Stomach (tissue), 9 donors: ENCODE measurements around the gene RIN3. TPM values are rescaled to one million over a fixed set of nuclear protein-coding genes. Genes with fewer than 3 reads are reported as not detected.

Experiments
- DNase-seq, 2 donors: peaks; one replicate each; pipeline versions ENCODE4 v3.0.0 to v3.0.0-alpha.2; 2013 to 2019
- H3K27ac ChIP-seq, 5 donors: fragments of 200-600 bp in 4 of 5; sonication (generic) in 4 of 5; one replicate each; pipeline ENCODE4 v1.5.1; 2013 to 2019; ENCODE audit warnings: mild to moderate bottlenecking in 1 of 5, moderate library complexity in 1 of 5
- H3K27me3 ChIP-seq, 3 donors: fragments of 200-600 bp; sonication (generic); one replicate each; pipeline ENCODE4 v1.5.1; 2017 to 2019; ENCODE audit warnings: mixed run types in 1 of 3
- H3K36me3 ChIP-seq, 4 donors: fragments of 200-600 bp; sonication (generic); 1 replicate in 3 of 4; 2 replicates in 1 of 4; pipeline ENCODE4 v1.5.1; 2016 to 2019
- H3K4me1 ChIP-seq, 4 donors: fragments of 200-600 bp; sonication (generic); one replicate each; pipeline ENCODE4 v1.5.1; 2016 to 2019
- H3K4me3 ChIP-seq, 4 donors: fragments of 200-600 bp; sonication (generic) in 3 of 4; one replicate each; pipeline ENCODE4 v1.5.1; 2016 to 2019; ENCODE audit warnings: mild to moderate bottlenecking in 1 of 4
- H3K9me3 ChIP-seq, 4 donors: fragments of 200-600 bp; sonication (generic); one replicate each; pipeline ENCODE4 v1.5.1; 2016 to 2019
- EP300 ChIP-seq: sonication (generic); formaldehyde crosslinking; IDR thresholded peaks from one replicate; pipeline ENCODE4 v1.6.1; 2017; ENCODE audit warnings: antibody characterized with exemption
- POLR2A ChIP-seq, 4 donors: fragments of 450-650 bp; IDR thresholded peaks; one replicate each; pipeline ENCODE4 v1.6.1; 2016; ENCODE audit warnings: antibody characterized with exemption in 4 of 4, control low read depth in 2 of 4, mild to moderate bottlenecking in 1 of 4, moderate library complexity in 1 of 4
- POLR2AphosphoS5 ChIP-seq, 3 donors: sonication (generic); formaldehyde crosslinking; IDR thresholded peaks; one replicate each; pipeline ENCODE4 v1.6.1; 2016; ENCODE audit warnings: antibody characterized with exemption in 3 of 3
- WGBS, 5 donors: extraction: QIAGEN DNeasy Blood & Tissue Kit in 3 of 5; methylation state at CpG; one replicate each; pipeline versions ENCODE4 v1.1.5 to v1.1.7; 2013 to 2018; 5-methylcytosine and 5-hydroxymethylcytosine counted together
- intact Hi-C: fragments of 100-400 bp; cut with DNase I; formaldehyde crosslinking; loops from one replicate; pipeline ENCODE4 v1.15.1; 2023; ENCODE audit warnings: low total_unique reads
- polyA plus RNA-seq, 3 donors: library from polyadenylated mRNA; stranded (reverse); fragments of 200-250 nt; gene quantifications; one replicate each; pipeline ENCODE4 v1.2.3, GENCODE V29; 2013
- total RNA-seq, 5 donors: library from RNA; depleted of rRNA; stranded (reverse); fragments of >200 nt; gene quantifications; one replicate each; pipeline versions ENCODE4 v1.1.0 to v1.2.3, GENCODE V29; 2014 to 2016
- TF ChIP-seq, protein P1 (sequence below), 7 experiments: fragments of 450-650 bp in 4 of 7; fragments of 200-600 bp in 3 of 7; sonication (generic) in 3 of 7; IDR thresholded peaks; one replicate each; pipeline ENCODE4 v1.5.1; 2016 to 2019; ENCODE audit warnings: antibody characterized with exemption in 7 of 7, control low read depth in 2 of 7, mild to moderate bottlenecking in 1 of 7
- donor health status: healthy with polysubstance abuse.
- donor health status: Bipolar disorder and iron deficiency.
- donor health status: healthy.

RIN3 gene
- total and polyA plus RNA-seq, 8 donors = 5.0 to 47.8 (median 8.0) TPM

DNA sequence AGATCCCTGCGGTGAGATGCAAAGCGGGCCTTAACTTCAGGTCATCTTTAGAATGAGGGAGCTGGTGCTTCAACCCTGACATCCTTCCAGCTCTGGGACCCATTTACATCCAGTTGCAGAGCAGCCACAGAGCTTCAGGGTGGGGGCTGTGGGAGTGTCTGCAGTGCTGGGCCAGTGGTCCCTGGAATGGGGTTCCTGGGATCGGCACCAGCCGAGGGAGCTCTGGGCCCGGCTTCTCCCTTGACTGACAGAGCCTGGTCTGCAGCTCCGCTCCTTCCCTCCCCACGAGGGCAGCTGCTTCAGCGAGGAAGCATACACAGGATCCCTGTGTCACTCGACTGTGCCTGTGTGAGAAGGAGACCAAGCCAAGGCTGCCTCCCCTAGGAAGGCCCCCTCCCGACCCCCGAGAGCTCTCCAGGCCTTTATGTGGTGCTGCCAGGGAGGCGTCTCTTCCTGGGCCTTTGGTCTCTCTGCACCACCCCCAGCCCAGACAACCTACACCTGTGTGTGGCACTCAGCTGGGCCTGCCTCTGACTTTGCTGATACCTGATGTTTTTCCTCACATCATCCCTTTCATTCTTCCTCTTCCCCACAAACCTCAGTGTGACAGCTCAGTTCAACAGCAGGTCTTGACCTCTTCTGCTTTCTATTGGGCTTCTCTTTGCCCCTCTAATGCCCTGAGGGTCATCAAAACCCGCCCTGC is 48.1 kb upstream of the RIN3 start:
- Histone ChIP-seq H3K4me3 (no peak overlapping the region), H3K27me3 (peaks cover 0 to 11% (median 0%) of the 10 kb centered on the region in 3 donors), H3K9me3 (peaks cover 0 to 15% (median 11%) of the 10 kb centered on the region in 4 donors), H3K36me3 (no peaks in the 10 kb centered on the region), H3K4me1 (peaks cover 0 to 13% (median 0%) of the 10 kb centered on the region in 4 donors), H3K27ac (peak overlapping the region in 1 of 5 donors; percentile 30)
- intact Hi-C loops = no loop called here
- 63 to 76% (median 72%) methylated on average over 12 to 13 of the region's 13 CpGs for WGBS, 5 donors
- no peak for TF ChIP-seq POLR2AphosphoS5 (IDR thresholded peaks at IDR 0.05)
- TF ChIP-seq, protein P1, sequence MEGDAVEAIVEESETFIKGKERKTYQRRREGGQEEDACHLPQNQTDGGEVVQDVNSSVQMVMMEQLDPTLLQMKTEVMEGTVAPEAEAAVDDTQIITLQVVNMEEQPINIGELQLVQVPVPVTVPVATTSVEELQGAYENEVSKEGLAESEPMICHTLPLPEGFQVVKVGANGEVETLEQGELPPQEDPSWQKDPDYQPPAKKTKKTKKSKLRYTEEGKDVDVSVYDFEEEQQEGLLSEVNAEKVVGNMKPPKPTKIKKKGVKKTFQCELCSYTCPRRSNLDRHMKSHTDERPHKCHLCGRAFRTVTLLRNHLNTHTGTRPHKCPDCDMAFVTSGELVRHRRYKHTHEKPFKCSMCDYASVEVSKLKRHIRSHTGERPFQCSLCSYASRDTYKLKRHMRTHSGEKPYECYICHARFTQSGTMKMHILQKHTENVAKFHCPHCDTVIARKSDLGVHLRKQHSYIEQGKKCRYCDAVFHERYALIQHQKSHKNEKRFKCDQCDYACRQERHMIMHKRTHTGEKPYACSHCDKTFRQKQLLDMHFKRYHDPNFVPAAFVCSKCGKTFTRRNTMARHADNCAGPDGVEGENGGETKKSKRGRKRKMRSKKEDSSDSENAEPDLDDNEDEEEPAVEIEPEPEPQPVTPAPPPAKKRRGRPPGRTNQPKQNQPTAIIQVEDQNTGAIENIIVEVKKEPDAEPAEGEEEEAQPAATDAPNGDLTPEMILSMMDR (IDR thresholded peaks at IDR 0.05) = no peak
- TF ChIP-seq POLR2A (IDR thresholded peaks at IDR 0.05) = no peak
- no peak for TF ChIP-seq EP300
- DNase-seq = no peak

DNA sequence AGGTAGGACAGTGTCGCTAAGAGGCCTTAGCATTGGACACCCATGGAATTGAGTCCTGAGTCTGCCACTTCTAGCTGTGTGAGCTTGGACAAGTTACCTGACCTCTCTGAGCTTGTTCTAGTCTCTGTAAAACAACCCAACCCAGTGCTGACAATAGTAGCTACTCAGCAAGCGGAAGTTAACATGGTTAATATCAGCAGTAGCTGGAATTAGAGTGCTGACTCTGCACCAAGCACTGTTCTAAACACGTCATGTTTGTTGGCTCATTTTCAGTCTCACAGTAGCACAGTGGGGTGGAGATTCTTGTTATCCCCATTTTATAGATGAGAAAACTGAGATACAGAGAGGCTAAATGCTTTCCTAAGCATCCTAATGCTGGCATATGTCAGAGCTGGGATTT is 47.5 kb upstream of the RIN3 start:
- Histone ChIP-seq H3K4me3 (no peak overlapping the region), H3K27me3 (peaks cover 0 to 7% (median 0%) of the 10 kb centered on the region in 3 donors), H3K27ac (peak overlapping the region in 1 of 5 donors; percentile 30), H3K9me3 (peaks cover 0 to 15% (median 11%) of the 10 kb centered on the region in 4 donors), H3K36me3 (no peaks in the 10 kb centered on the region), H3K4me1 (peaks cover 0 to 8% (median 0%) of the 10 kb centered on the region in 4 donors)
- TF ChIP-seq, protein P1 (IDR thresholded peaks at IDR 0.05) = no peak
- TF ChIP-seq POLR2AphosphoS5 (IDR thresholded peaks at IDR 0.05) (no peak), POLR2A (IDR thresholded peaks at IDR 0.05) (no peak), EP300 (no peak)
- DNase-seq = no peak
- 44 to 86% (median 74%) methylated on average over 3 of the region's 3 CpGs for WGBS, 5 donors
- intact Hi-C loops = no loop called here

DNA sequence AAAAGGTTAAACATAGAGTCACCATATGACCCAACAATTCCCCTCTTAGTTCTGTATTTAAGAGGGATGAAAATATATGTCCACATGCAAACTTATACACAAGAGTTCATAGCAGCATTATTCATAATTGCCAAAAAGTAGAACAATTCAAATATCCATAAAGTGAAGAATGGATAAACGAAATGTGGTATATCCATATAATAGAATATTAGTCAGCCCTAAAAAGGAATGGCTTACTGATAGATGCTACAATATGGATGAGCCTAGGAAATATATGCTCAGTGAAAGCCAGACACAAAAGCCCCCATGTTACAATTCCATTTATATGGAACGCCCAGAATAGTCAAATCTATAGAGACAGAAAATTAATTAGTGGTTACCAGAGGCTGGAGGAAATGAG is 44.1 kb upstream of the RIN3 start:
- no peak for TF ChIP-seq EP300
- TF ChIP-seq POLR2A (IDR thresholded peaks at IDR 0.05) = no peak
- no peak for TF ChIP-seq POLR2AphosphoS5 (IDR thresholded peaks at IDR 0.05)
- TF ChIP-seq, protein P1 (IDR thresholded peaks at IDR 0.05) = no peak
- Histone ChIP-seq H3K36me3 (no peaks in the 10 kb centered on the region), H3K9me3 (peaks cover 0 to 15% (median 11%) of the 10 kb centered on the region in 4 donors), H3K27me3 (no peaks in the 10 kb centered on the region), H3K4me3 (no peak overlapping the region), H3K4me1 (no peaks in the 10 kb centered on the region), H3K27ac (no peak overlapping the region)
- no peak for DNase-seq
- intact Hi-C loops = no loop called here
- WGBS, 5 donors = 84 to 97% (median 94%) methylated on average over 2 of the region's 2 CpGs

DNA sequence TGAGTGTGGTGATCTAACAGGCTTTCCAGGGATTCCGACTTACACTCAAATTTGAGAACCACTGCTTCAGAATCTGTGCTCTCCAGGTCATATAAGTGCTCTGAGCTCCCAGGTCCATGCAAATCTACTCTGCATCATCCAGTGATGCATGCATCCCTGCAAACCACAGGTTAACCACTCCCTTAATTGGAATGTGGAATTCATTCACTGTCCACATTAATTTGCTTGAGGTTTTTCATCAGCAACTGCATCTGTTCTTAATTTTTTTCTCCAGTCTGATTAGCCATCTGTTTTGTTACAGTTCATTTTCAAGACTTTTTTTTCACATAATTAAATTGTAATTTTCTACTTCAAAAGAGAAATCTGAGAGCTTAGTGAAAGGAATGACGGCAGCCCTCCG is 43.4 kb upstream of the RIN3 start:
- Histone ChIP-seq H3K4me3 (no peak overlapping the region), H3K27me3 (no peaks in the 10 kb centered on the region), H3K27ac (no peak overlapping the region), H3K4me1 (no peaks in the 10 kb centered on the region), H3K36me3 (no peaks in the 10 kb centered on the region), H3K9me3 (peaks cover 0 to 15% (median 11%) of the 10 kb centered on the region in 4 donors)
- no peak for TF ChIP-seq POLR2A (IDR thresholded peaks at IDR 0.05)
- TF ChIP-seq EP300 = no peak
- TF ChIP-seq, protein P1 (IDR thresholded peaks at IDR 0.05) = no peak
- TF ChIP-seq POLR2AphosphoS5 (IDR thresholded peaks at IDR 0.05) = no peak
- intact Hi-C loops = no loop called here
- WGBS, 5 donors = 82 to 90% (median 88%) methylated on average over 3 of the region's 3 CpGs
- no peak for DNase-seq
